ENCODE data around the gene ANKRD63.

- TF ChIP-seq CTCF (IDR thresholded peaks at IDR 0.05; ENCODE audit: low read depth, low read length) (no peak), POLR2A (IDR thresholded peaks at IDR 0.05; ENCODE audit: extremely low read depth, insufficient read length) (no peak), MAX (IDR thresholded peaks at IDR 0.05; ENCODE audit: low read depth, low read length) (no peak)
Observed at GRCh38 chr15:40317580-40317979, 34.7 kb upstream of the ANKRD63 start.

All from NB4 (cell line).